Gastrocnemius medialis (tissue), 4 donors: Measurements from ENCODE around the gene C9orf72. TPM values are rescaled to one million over a fixed set of nuclear protein-coding genes. Genes with fewer than 3 reads are reported as not detected.

Experiments
- ATAC-seq, 2 donors: fragments of 150-250 bp; one replicate each; pipeline ENCODE4 v1.9.1; 2016
- DNase-seq, 2 donors: peaks; one replicate each; pipeline ENCODE4 v3.0.0-alpha.2; 2019
- H3K27ac ChIP-seq, 4 donors: fragments of 200-600 bp; sonication (generic); 1 replicate in 1 of 4; 2 replicates in 3 of 4; pipeline ENCODE4 v1.5.1; 2016 to 2018; ENCODE audit warnings: mild to moderate bottlenecking in 2 of 4, moderate library complexity in 1 of 4
- H3K27me3 ChIP-seq, 3 donors: fragments of 200-600 bp; sonication (generic) in 2 of 3; 1 replicate in 1 of 3; 2 replicates in 2 of 3; pipeline versions ENCODE4 v1.5.1 to v1.6.0; 2016 to 2019; ENCODE audit warnings: mild to moderate bottlenecking in 1 of 3, moderate library complexity in 1 of 3
- H3K36me3 ChIP-seq, 2 donors: fragments of 200-600 bp; sonication (generic) in 1 of 2; one replicate each; pipeline ENCODE4 v1.5.1; 2017 to 2018
- H3K4me1 ChIP-seq, 2 donors: fragments of 200-600 bp; sonication (generic) in 1 of 2; one replicate each; pipeline ENCODE4 v1.5.1; 2016 to 2017; ENCODE audit warnings: mild to moderate bottlenecking in 2 of 2
- H3K4me3 ChIP-seq, 4 donors: fragments of 200-600 bp; sonication (generic) in 3 of 4; 1 replicate in 1 of 4; 2 replicates in 3 of 4; pipeline ENCODE4 v1.5.1; 2016 to 2019; ENCODE audit warnings: mild to moderate bottlenecking in 2 of 4
- H3K9me3 ChIP-seq, 3 donors: fragments of 200-600 bp; sonication (generic) in 2 of 3; 1 replicate in 1 of 3; 2 replicates in 2 of 3; pipeline ENCODE4 v1.5.1; 2016 to 2019
- POLR2A ChIP-seq, 2 donors: fragments of 450-650 bp; IDR thresholded peaks; one replicate each; pipeline ENCODE4 v1.6.1; 2017; ENCODE audit warnings: antibody characterized with exemption in 2 of 2, mild to moderate bottlenecking in 2 of 2, moderate library complexity in 2 of 2
- in situ Hi-C, 4 donors: fragments of 200-750 bp; cut with MboI; loops; one replicate each; pipeline versions ENCODE4 v1.15.0 to v1.8.0; 2017; ENCODE audit warnings: low sequenced_read_pairs in 4 of 4
- intact Hi-C: fragments of 100-400 bp; cut with DNase I; formaldehyde crosslinking; loops from one replicate; pipeline ENCODE4 v1.15.1; 2023; ENCODE audit warnings: low total_unique reads
- total RNA-seq, 4 donors: library from RNA; depleted of rRNA; stranded (reverse); fragments of >200 nt; gene quantifications; one replicate each; pipeline versions ENCODE4 v1.1.0 to v1.2.3, GENCODE V29; 2016
- TF ChIP-seq, protein P1 (sequence below), 5 experiments: fragments of 450-650 bp in 3 of 5; fragments of 200-600 bp in 2 of 5; sonication (generic) in 2 of 5; IDR thresholded peaks in 4 of 5; conservative IDR thresholded peaks in 1 of 5; 1 replicate in 4 of 5; 2 replicates in 1 of 5; pipeline ENCODE4 v1.5.1; 2016 to 2019; ENCODE audit warnings: antibody characterized with exemption in 5 of 5, mild to moderate bottlenecking in 3 of 5, moderate library complexity in 3 of 5

The C9orf72 gene
- total RNA-seq, 4 donors from 2014 or later = 14.8 to 43.4 (median 19.4) TPM

DNA sequence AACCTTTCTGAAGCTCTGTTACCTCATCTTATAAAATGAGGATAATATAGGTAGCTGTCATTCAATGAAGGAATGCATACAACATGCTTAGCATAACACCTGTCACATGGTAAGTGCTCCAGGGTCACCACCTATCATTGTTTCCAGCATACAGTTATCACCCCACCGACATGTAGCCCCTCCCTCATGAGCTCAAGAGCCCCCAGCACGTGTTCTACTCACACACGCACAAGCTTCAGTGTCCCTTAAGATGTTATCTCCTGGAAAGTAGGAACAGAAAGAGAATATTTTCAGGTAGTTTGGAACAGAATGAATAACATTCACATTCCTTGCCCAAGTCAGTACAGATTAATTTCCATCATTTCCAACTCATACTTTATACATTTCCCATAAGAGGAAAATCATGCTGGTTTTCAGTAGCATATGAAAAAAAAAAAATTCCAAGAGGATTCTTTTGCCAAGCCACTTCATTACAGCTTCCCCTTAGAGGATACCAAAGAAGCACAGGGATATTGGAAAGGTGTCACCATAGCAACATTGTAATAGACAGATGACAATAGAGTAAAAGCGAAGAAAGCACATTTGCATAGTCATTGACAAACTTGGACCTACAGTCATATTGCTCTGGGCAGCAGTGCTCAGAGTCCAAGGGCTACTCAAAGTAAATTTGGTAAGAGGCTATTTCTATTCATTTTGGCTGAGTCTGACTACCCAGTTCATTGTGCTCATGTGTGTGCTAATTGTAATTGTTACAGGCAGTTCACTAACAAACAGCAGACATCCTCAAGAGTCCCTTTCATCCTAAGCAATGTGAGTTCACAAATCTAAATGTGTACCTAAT lies 42.1 kb downstream of the C9orf72 start:
- intact Hi-C loops = no loop called here
- no peaks in the 10 kb centered on the region for H3K9me3 ChIP-seq
- H3K27ac ChIP-seq = no peak overlapping the region

DNA sequence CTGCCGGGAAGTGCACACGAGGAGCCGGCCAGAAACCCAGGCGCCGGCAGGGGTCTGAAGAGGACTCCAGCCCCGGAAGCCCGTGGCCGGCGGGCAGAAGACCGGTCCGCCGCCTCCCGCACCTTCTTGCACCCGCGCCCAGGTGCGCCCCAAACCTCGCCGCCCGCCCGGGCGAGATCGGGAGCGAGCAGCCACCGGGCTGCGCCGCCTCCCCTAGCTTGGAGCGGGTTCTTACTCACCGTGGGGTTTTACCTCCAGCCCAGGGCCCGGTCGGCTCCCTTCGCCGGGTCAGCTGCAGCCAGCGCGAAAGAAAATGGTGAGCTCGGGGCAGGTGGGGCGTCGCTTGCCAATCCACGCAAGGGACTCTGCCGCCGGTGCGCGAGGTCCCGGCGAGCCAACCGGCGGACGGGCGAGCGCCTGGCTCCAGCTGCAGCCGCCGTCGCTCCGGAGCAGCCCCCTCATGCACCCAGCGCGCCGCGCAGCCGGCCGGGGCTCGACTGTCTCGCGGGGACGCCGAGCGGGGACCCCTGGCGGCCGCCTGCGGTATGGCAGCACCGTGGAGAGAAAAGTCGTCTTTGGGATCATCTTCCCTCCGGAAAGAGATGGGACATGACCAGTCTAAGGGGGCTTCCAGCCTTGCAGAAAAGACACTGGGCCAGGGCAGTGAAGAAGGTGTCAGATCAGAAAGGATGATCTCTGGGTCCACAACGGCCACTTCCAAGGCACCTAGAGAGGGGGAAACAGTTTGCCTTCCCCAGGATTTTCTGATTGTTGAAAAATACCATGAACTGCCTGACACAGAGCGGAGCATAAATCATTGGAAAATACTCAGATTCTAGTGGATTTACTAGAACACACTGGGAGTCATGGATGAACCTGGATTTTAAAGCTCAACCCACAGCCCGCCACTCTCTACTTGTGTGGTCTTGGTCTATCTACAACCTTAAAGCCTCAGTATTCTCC lies 43.7 kb downstream of the C9orf72 start, which contains the start of gene MOB3B:
TSS of gene MOB3B (minus strand) at position 499 of the 963 bp plus-strand sequence. CDS start 74,264 bp downstream, outside the sequence.
- TF ChIP-seq POLR2A (IDR thresholded peaks at IDR 0.05) = peak; percentile 37 to 78
- TF ChIP-seq, protein P1, sequence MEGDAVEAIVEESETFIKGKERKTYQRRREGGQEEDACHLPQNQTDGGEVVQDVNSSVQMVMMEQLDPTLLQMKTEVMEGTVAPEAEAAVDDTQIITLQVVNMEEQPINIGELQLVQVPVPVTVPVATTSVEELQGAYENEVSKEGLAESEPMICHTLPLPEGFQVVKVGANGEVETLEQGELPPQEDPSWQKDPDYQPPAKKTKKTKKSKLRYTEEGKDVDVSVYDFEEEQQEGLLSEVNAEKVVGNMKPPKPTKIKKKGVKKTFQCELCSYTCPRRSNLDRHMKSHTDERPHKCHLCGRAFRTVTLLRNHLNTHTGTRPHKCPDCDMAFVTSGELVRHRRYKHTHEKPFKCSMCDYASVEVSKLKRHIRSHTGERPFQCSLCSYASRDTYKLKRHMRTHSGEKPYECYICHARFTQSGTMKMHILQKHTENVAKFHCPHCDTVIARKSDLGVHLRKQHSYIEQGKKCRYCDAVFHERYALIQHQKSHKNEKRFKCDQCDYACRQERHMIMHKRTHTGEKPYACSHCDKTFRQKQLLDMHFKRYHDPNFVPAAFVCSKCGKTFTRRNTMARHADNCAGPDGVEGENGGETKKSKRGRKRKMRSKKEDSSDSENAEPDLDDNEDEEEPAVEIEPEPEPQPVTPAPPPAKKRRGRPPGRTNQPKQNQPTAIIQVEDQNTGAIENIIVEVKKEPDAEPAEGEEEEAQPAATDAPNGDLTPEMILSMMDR (IDR thresholded peaks at IDR 0.05 in 4 of 5, conservative IDR thresholded peaks at IDR 0.05 in 1 of 5) = peak; percentile 88 to 99 (median 97)
- DNase-seq (peak; percentile 61 to 73), ATAC-seq (peak; percentile 69 to 79)
- intact Hi-C loops = loop anchor here (1.0 to 5.0 kb wide), 6 partner anchors 19 to 196 kb away; partner anchors contain the start of gene C9orf72
- no peaks in the 10 kb centered on the region for H3K9me3 ChIP-seq
- H3K4me3 ChIP-seq = peak within 1 kb of the TSS; percentile 72 to 91 (median 86)
- H3K36me3 ChIP-seq = no peaks in the 10 kb centered on the region
- no peaks in the 10 kb centered on the region for H3K27me3 ChIP-seq
- peak within 1 kb of the TSS; percentile 86 to 90 (median 88) for H3K27ac ChIP-seq
- peaks cover 15 to 17% of the 10 kb centered on the region in 2 donors for H3K4me1 ChIP-seq
- in situ Hi-C loops = loop anchor here in 2 of 4 donors (5.0 to 10.0 kb wide), 2 partner anchors 65 to 197 kb away; no protein-coding TSS in a partner anchor

More for the DNA sequence above, 42.1 kb downstream of the C9orf72 start:
- DNase-seq = no peak
- Histone ChIP-seq H3K4me1 (peaks cover 15 to 18% of the 10 kb centered on the region in 2 donors), H3K27me3 (no peaks in the 10 kb centered on the region), H3K36me3 (no peaks in the 10 kb centered on the region), H3K4me3 (no peak overlapping the region)
- no peak for ATAC-seq
- in situ Hi-C loops = loop anchor here in 1 of 4 donors (10.0 kb wide), 1 partner anchor 66 kb away; no protein-coding TSS in a partner anchor
- TF ChIP-seq, protein P1 (IDR thresholded peaks at IDR 0.05 in 4 of 5, conservative IDR thresholded peaks at IDR 0.05 in 1 of 5) = no peak
- TF ChIP-seq POLR2A (IDR thresholded peaks at IDR 0.05) = no peak

DNA sequence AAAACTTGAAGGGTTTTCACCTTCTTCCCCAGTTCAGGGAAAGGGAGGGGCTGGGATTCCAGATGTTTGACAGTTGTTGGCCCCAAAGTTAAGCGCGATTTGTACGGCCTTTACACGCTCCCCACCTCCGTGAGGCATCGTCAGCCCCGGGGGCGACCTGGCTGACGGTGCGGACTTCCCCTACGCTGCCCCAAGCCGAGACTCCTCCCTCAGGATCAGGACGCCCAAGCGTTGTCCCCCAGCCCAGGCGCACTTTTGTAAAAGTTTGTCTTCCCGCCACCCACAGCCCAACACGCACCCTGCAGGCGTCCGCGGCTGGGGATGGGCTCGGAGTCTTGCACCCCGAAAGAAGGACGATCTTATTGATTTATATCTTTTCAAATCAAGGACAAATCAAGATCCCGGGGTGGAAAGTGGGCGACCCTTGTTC lies 44.4 kb downstream of the C9orf72 start:
- peak overlapping the region; percentile 72 to 91 (median 86) for H3K4me3 ChIP-seq
- ATAC-seq = peak; percentile 62 to 71
- H3K4me1 ChIP-seq = peaks cover 10 to 15% of the 10 kb centered on the region in 2 donors
- H3K27ac ChIP-seq = peak overlapping the region; percentile 86 to 90 (median 88)
- in situ Hi-C loops = loop anchor here in 1 of 4 donors (5.0 to 10.0 kb wide), 2 partner anchors 64 to 197 kb away; no protein-coding TSS in a partner anchor
- intact Hi-C loops = loop anchor here (1.0 to 5.0 kb wide), 6 partner anchors 19 to 196 kb away; partner anchors contain the start of gene C9orf72
- no peaks in the 10 kb centered on the region for H3K36me3 ChIP-seq
- peak; percentile 43 for DNase-seq
- H3K27me3 ChIP-seq = no peaks in the 10 kb centered on the region
- TF ChIP-seq POLR2A (IDR thresholded peaks at IDR 0.05) = no peak
- TF ChIP-seq, protein P1 (IDR thresholded peaks at IDR 0.05 in 4 of 5, conservative IDR thresholded peaks at IDR 0.05 in 1 of 5) = peak in 1 of 5 experiments; percentile 28
- H3K9me3 ChIP-seq = no peaks in the 10 kb centered on the region
